GM19372 (cell line): ENCODE data around the gene FAM200A.
"Not testable (repeated sequence)": the region's sequence is repeated elsewhere in the genome, so short reads cannot be mapped to it uniquely, and the experiment has no call there.

Experiments
- ATAC-seq: cut with Tn5 transposase; IDR thresholded peaks from one replicate; pipeline ENCODE4 v1.9.1; 2021; ENCODE audit warnings: mild to moderate bottlenecking, low read depth, moderate library complexity; ENCODE audit not compliant: unreplicated experiment

Gene FAM200A

GRCh38 chr7:99551767-99552463 lies at the start of gene FAM200A:
FAM200A (minus strand) TSS chr7:99552114; CDS start chr7:99548407, 3,707 bp downstream.
- peak; percentile 96 for ATAC-seq

- ATAC-seq, result no peak
These were observed 47.9 kb upstream of the FAM200A start for GRCh38 chr7:99599836-99600235.

- ATAC-seq, result no peak
These were observed 46.0 kb upstream of the FAM200A start, which contains the start of gene TMEM225B for GRCh38 chr7:99597762-99598501. TMEM225B (plus strand) TSS chr7:99598267; CDS start chr7:99604389, 6,122 bp downstream.

GRCh38 chr7:99596408-99596955 lies 44.6 kb upstream of the FAM200A start:
- no peak for ATAC-seq

GRCh38 chr7:99594948-99595745 lies 43.2 kb upstream of the FAM200A start:
- ATAC-seq, result no peak

GRCh38 chr7:99588868-99589267 lies 37.0 kb upstream of the FAM200A start:
- no peak for ATAC-seq

- ATAC-seq, result not testable (repeated sequence)
These were observed 28.9 kb upstream of the FAM200A start for GRCh38 chr7:99580778-99581332.

- no peak for ATAC-seq
These were observed 28.3 kb upstream of the FAM200A start for GRCh38 chr7:99579956-99580777.

GRCh38 chr7:99579281-99579955 lies 27.5 kb upstream of the FAM200A start:
- no peak for ATAC-seq

GRCh38 chr7:99576251-99576650 lies 24.3 kb upstream of the FAM200A start:
- no peak for ATAC-seq

- no peak for ATAC-seq
These were observed 21.3 kb upstream of the FAM200A start for GRCh38 chr7:99573257-99573656.

- no peak for ATAC-seq
These were observed 19.9 kb upstream of the FAM200A start for GRCh38 chr7:99571768-99572167.

- not testable (repeated sequence) for ATAC-seq
These were observed 16.9 kb upstream of the FAM200A start for GRCh38 chr7:99568770-99569169.

GRCh38 chr7:99563650-99564049 lies 11.7 kb upstream of the FAM200A start:
- ATAC-seq, result no peak

- ATAC-seq, result no peak
These were observed 10.9 kb upstream of the FAM200A start for GRCh38 chr7:99562832-99563231.

- no peak for ATAC-seq
These were observed 10.3 kb upstream of the FAM200A start for GRCh38 chr7:99562114-99562784.

- ATAC-seq, result no peak
These were observed 9.8 kb upstream of the FAM200A start for GRCh38 chr7:99561737-99562051.

- ATAC-seq, result no peak
These were observed 9.2 kb upstream of the FAM200A start for GRCh38 chr7:99560834-99561736.
